ENCODE measurements around the gene STAB2. TPM values are rescaled to one million over a fixed set of nuclear protein-coding genes. Genes with fewer than 3 reads are reported as not detected.

The STAB2 gene
- total RNA-seq, 2 experiments from 2014 or later = not detected

GRCh38 chr12:103757248-103757647 is 170.2 kb downstream of the STAB2 start:
- H3K36me3 Mint-ChIP-seq = no peaks in the 10 kb centered on the region
- peaks cover 2% of the 10 kb centered on the region for H3K27me3 Mint-ChIP-seq
- ATAC-seq (no peak), DNase-seq (no peak)
- no peaks in the 10 kb centered on the region for H3K4me1 Mint-ChIP-seq
- H3K4me3 Mint-ChIP-seq = no peak overlapping the region
- H3K9me3 Mint-ChIP-seq (ENCODE audit: low read depth) = no peaks in the 10 kb centered on the region
- H3K27ac Mint-ChIP-seq = no peak overlapping the region
- CTCF ChIA-PET = no interaction called here

GRCh38 chr12:103758310-103759089 is 171.4 kb downstream of the STAB2 start:
- Mint-ChIP-seq H3K27me3 (no peaks in the 10 kb centered on the region), H3K4me3 (no peak overlapping the region), H3K27ac (no peak overlapping the region), H3K9me3 (ENCODE audit: low read depth) (no peaks in the 10 kb centered on the region), H3K36me3 (no peaks in the 10 kb centered on the region), H3K4me1 (no peaks in the 10 kb centered on the region)
- CTCF ChIA-PET = no interaction called here
- ATAC-seq (no peak), DNase-seq (no peak)

- ATAC-seq (no peak), DNase-seq (no peak)
- no peak overlapping the region for H3K27ac Mint-ChIP-seq
- H3K27me3 Mint-ChIP-seq = no peaks in the 10 kb centered on the region
- peaks cover 2% of the 10 kb centered on the region for H3K36me3 Mint-ChIP-seq
- CTCF ChIA-PET = no interaction called here
- no peaks in the 10 kb centered on the region for H3K9me3 Mint-ChIP-seq (ENCODE audit: low read depth)
- H3K4me1 Mint-ChIP-seq = no peaks in the 10 kb centered on the region
- no peak overlapping the region for H3K4me3 Mint-ChIP-seq
These were observed 175.4 kb downstream of the STAB2 start for GRCh38 chr12:103762473-103762872.

GRCh38 chr12:103765322-103765721 is 178.2 kb downstream of the STAB2 start:
- Mint-ChIP-seq H3K27me3 (no peaks in the 10 kb centered on the region), H3K4me1 (no peaks in the 10 kb centered on the region), H3K36me3 (peaks cover 2% of the 10 kb centered on the region), H3K4me3 (no peak overlapping the region), H3K27ac (no peak overlapping the region), H3K9me3 (ENCODE audit: low read depth) (no peaks in the 10 kb centered on the region)
- ATAC-seq (no peak), DNase-seq (no peak)
- CTCF ChIA-PET = no interaction called here

GRCh38 chr12:103766028-103766427 is 179.0 kb downstream of the STAB2 start:
- Mint-ChIP-seq H3K27me3 (no peaks in the 10 kb centered on the region), H3K36me3 (peaks cover 2% of the 10 kb centered on the region), H3K4me1 (no peaks in the 10 kb centered on the region), H3K9me3 (ENCODE audit: low read depth) (no peaks in the 10 kb centered on the region), H3K4me3 (no peak overlapping the region), H3K27ac (no peak overlapping the region)
- ATAC-seq (no peak), DNase-seq (no peak)
- CTCF ChIA-PET = no interaction called here

- CTCF ChIA-PET = no interaction called here
- DNase-seq (no peak), ATAC-seq (no peak)
- H3K27ac Mint-ChIP-seq = no peak overlapping the region
- H3K36me3 Mint-ChIP-seq = peaks cover 2% of the 10 kb centered on the region
- no peaks in the 10 kb centered on the region for H3K9me3 Mint-ChIP-seq (ENCODE audit: low read depth)
- H3K27me3 Mint-ChIP-seq = no peaks in the 10 kb centered on the region
- H3K4me3 Mint-ChIP-seq = no peak overlapping the region
- H3K4me1 Mint-ChIP-seq = no peaks in the 10 kb centered on the region
These were observed 181.5 kb downstream of the STAB2 start for GRCh38 chr12:103768467-103769123.

- CTCF ChIA-PET = no interaction called here
- ATAC-seq (no peak), DNase-seq (no peak)
- Mint-ChIP-seq H3K27me3 (no peaks in the 10 kb centered on the region), H3K27ac (no peak overlapping the region), H3K36me3 (peaks cover 2% of the 10 kb centered on the region), H3K9me3 (ENCODE audit: low read depth) (no peaks in the 10 kb centered on the region), H3K4me3 (no peak overlapping the region), H3K4me1 (no peaks in the 10 kb centered on the region)
These were observed 182.3 kb downstream of the STAB2 start for GRCh38 chr12:103769240-103769945.

GRCh38 chr12:103771466-103771865 is 184.4 kb downstream of the STAB2 start:
- no peaks in the 10 kb centered on the region for H3K4me1 Mint-ChIP-seq
- no peak overlapping the region for H3K4me3 Mint-ChIP-seq
- ATAC-seq = no peak
- no peak for DNase-seq
- CTCF ChIA-PET = no interaction called here
- H3K9me3 Mint-ChIP-seq (ENCODE audit: low read depth) = no peaks in the 10 kb centered on the region
- H3K27me3 Mint-ChIP-seq = no peaks in the 10 kb centered on the region
- H3K27ac Mint-ChIP-seq = no peak overlapping the region
- H3K36me3 Mint-ChIP-seq = peaks cover 2% of the 10 kb centered on the region

GRCh38 chr12:103772367-103773108 is 185.5 kb downstream of the STAB2 start:
- Mint-ChIP-seq H3K4me3 (no peak overlapping the region), H3K27ac (no peak overlapping the region), H3K4me1 (no peaks in the 10 kb centered on the region), H3K27me3 (no peaks in the 10 kb centered on the region), H3K36me3 (peaks cover 2% of the 10 kb centered on the region), H3K9me3 (ENCODE audit: low read depth) (no peaks in the 10 kb centered on the region)
- CTCF ChIA-PET = interaction anchor here (1.0 kb wide), 1 partner anchor 9 kb away, joined by 3 read pairs; no protein-coding TSS in a partner anchor
- DNase-seq = no peak
- no peak for ATAC-seq

- ATAC-seq (no peak), DNase-seq (no peak)
- no peak overlapping the region for H3K27ac Mint-ChIP-seq
- CTCF ChIA-PET = interaction anchor here (1.0 kb wide), 1 partner anchor 10 kb away, joined by 3 read pairs; no protein-coding TSS in a partner anchor
- no peak overlapping the region for H3K4me3 Mint-ChIP-seq
- no peaks in the 10 kb centered on the region for H3K9me3 Mint-ChIP-seq (ENCODE audit: low read depth)
- H3K27me3 Mint-ChIP-seq = no peaks in the 10 kb centered on the region
- H3K36me3 Mint-ChIP-seq = peaks cover 2% of the 10 kb centered on the region
- no peaks in the 10 kb centered on the region for H3K4me1 Mint-ChIP-seq
These were observed 186.2 kb downstream of the STAB2 start for GRCh38 chr12:103773109-103773910.

- Mint-ChIP-seq H3K4me1 (no peaks in the 10 kb centered on the region), H3K9me3 (ENCODE audit: low read depth) (no peaks in the 10 kb centered on the region), H3K27me3 (no peaks in the 10 kb centered on the region), H3K4me3 (no peak overlapping the region), H3K36me3 (peaks cover 2% of the 10 kb centered on the region), H3K27ac (no peak overlapping the region)
- ATAC-seq = no peak
- DNase-seq = no peak
- CTCF ChIA-PET = no interaction called here
These were observed 188.0 kb downstream of the STAB2 start for GRCh38 chr12:103774977-103775560.

- no peaks in the 10 kb centered on the region for H3K27me3 Mint-ChIP-seq
- CTCF ChIA-PET = no interaction called here
- H3K4me3 Mint-ChIP-seq = no peak overlapping the region
- DNase-seq (no peak), ATAC-seq (no peak)
- H3K4me1 Mint-ChIP-seq = no peaks in the 10 kb centered on the region
- no peaks in the 10 kb centered on the region for H3K9me3 Mint-ChIP-seq (ENCODE audit: low read depth)
- H3K27ac Mint-ChIP-seq = no peak overlapping the region
- peaks cover 3% of the 10 kb centered on the region for H3K36me3 Mint-ChIP-seq
These were observed 191.7 kb downstream of the STAB2 start for GRCh38 chr12:103778781-103779180.

Measured in activated CD8-positive, alpha-beta memory T cell treated with anti-CD3 and anti-CD28 coated beads, Interleukin-2, amount 10 ng/mL, durations not matched to agents 7 days and 5 days (primary cell).